HL-60 (cell line): ENCODE measurements around the gene DPY19L3.

Source experiments
- DNase-seq, 2 experiments: peaks; one replicate each; pipeline ENCODE4 v3.0.0-alpha.2; 2010 to 2020; ENCODE audit warnings: low read depth in 1 of 2, low spot score in 1 of 2
- H3K27ac ChIP-seq: fragments of 250-450 bp; sonication (Bioruptor Pico); replicated peaks from 2 replicates; pipeline ENCODE4 v1.5.1; 2020; ENCODE audit warnings: mild to moderate bottlenecking, moderate library complexity
- H3K27me3 ChIP-seq: fragments of 250-450 bp; sonication (Bioruptor Pico); 2 replicates; pipeline ENCODE4 v1.5.1; 2021; ENCODE audit warnings: mild to moderate bottlenecking, moderate library complexity; ENCODE audit not compliant: insufficient read depth, poor library complexity, severe bottlenecking
- H3K4me3 ChIP-seq: replicated peaks from 2 replicates; pipeline ENCODE4 v1.5.1; 2011; ENCODE audit warnings: mild to moderate bottlenecking, control low read depth, low read length; ENCODE audit not compliant: insufficient read depth
- CTCF ChIP-seq: IDR thresholded peaks from one replicate; pipeline ENCODE4 v1.5.1; 2011; ENCODE audit warnings: low read length, control low read depth, inconsistent platforms; ENCODE audit not compliant: insufficient read depth
- GABPA ChIP-seq: IDR thresholded peaks from 2 replicates; pipeline ENCODE4 v1.6.1; 2012; ENCODE audit warnings: low read depth
- POLR2AphosphoS5 ChIP-seq: IDR thresholded peaks from 2 replicates; pipeline ENCODE4 v1.6.1; 2012; ENCODE audit warnings: low read depth
- REST ChIP-seq: IDR thresholded peaks from 2 replicates; pipeline ENCODE4 v1.6.1; 2012; ENCODE audit warnings: low read depth; ENCODE audit not compliant: insufficient replicate concordance
- SPI1 ChIP-seq: IDR thresholded peaks from 2 replicates; pipeline ENCODE4 v1.6.1; 2012; ENCODE audit warnings: low read depth, mild to moderate bottlenecking, borderline replicate concordance

The DPY19L3 gene

GRCh38 chr19:32448026-32448425, 42.5 kb downstream of the DPY19L3 start:
- Histone ChIP-seq H3K27me3 (no peaks in the 10 kb centered on the region), H3K27ac (no peak overlapping the region), H3K4me3 (no peak overlapping the region)
- no peak for DNase-seq
- TF ChIP-seq POLR2AphosphoS5 (no peak), GABPA (no peak), REST (no peak), CTCF (no peak), SPI1 (no peak)

- Histone ChIP-seq H3K27me3 (no peaks in the 10 kb centered on the region), H3K27ac (no peak overlapping the region), H3K4me3 (no peak overlapping the region)
- DNase-seq: no peak
- TF ChIP-seq GABPA: no peak
- TF ChIP-seq SPI1: no peak
- TF ChIP-seq POLR2AphosphoS5: no peak
- TF ChIP-seq REST: no peak
- no peak for TF ChIP-seq CTCF
Observed at GRCh38 chr19:32450217-32450616, 44.6 kb downstream of the DPY19L3 start.

GRCh38 chr19:32453736-32454135, 48.2 kb downstream of the DPY19L3 start:
- TF ChIP-seq POLR2AphosphoS5 (no peak), CTCF (no peak), SPI1 (no peak), REST (no peak), GABPA (no peak)
- Histone ChIP-seq H3K27ac (no peak overlapping the region), H3K4me3 (no peak overlapping the region), H3K27me3 (no peaks in the 10 kb centered on the region)
- no peak for DNase-seq
